H9 (cell line): ENCODE measurements around the gene NT5C. TPM values are rescaled to one million over a fixed set of nuclear protein-coding genes. Genes with fewer than 3 reads are reported as not detected.

ENCODE experiments used
- DNase-seq: peaks from one replicate; pipeline ENCODE4 v3.0.0-alpha.2; 2017
- H2AFZ ChIP-seq: one replicate; pipeline ENCODE4 v1.6.1; 2013; ENCODE audit warnings: mild to moderate bottlenecking, low read length, control low read depth, moderate library complexity
- H2AK5ac ChIP-seq: 2 replicates; pipeline ENCODE4 v1.6.1; 2013; ENCODE audit warnings: low read length, control low read depth, mixed read lengths; ENCODE audit not compliant: insufficient read length
- H2BK120ac ChIP-seq: one replicate; pipeline ENCODE4 v1.6.1; 2013; ENCODE audit warnings: low read depth, mild to moderate bottlenecking, low read length, control low read depth, inconsistent platforms; ENCODE audit not compliant: poor library complexity, severe bottlenecking
- H2BK12ac ChIP-seq: 2 replicates; pipeline ENCODE4 v1.6.1; 2013; ENCODE audit warnings: low read length, control low read depth, mixed read lengths, low read depth; ENCODE audit not compliant: insufficient read length
- H2BK15ac ChIP-seq: 2 replicates; pipeline ENCODE4 v1.6.1; 2013; ENCODE audit warnings: low read depth, low read length, control low read depth
- H2BK20ac ChIP-seq: one replicate; pipeline ENCODE4 v1.6.1; 2013; ENCODE audit warnings: low read depth, mild to moderate bottlenecking, low read length, control low read depth, inconsistent platforms; ENCODE audit not compliant: poor library complexity, severe bottlenecking
- H2BK5ac ChIP-seq: 2 replicates; pipeline ENCODE4 v1.6.1; 2013; ENCODE audit warnings: low read length, control low read depth, mixed read lengths; ENCODE audit not compliant: insufficient read length
- H3K14ac ChIP-seq: 2 replicates; pipeline ENCODE4 v1.6.1; 2013; ENCODE audit warnings: low read length, control low read depth; ENCODE audit not compliant: insufficient read depth
- H3K18ac ChIP-seq: 2 replicates; pipeline ENCODE4 v1.6.1; 2013; ENCODE audit warnings: low read depth, mild to moderate bottlenecking, mixed read lengths, low read length, control low read depth; ENCODE audit not compliant: insufficient read length
- H3K23ac ChIP-seq: 2 replicates; pipeline ENCODE4 v1.6.1; 2013; ENCODE audit warnings: low read length, control low read depth, mixed read lengths, low read depth; ENCODE audit not compliant: insufficient read length
- H3K23me2 ChIP-seq: 2 replicates; pipeline ENCODE4 v1.6.1; 2013; ENCODE audit warnings: low read depth, mild to moderate bottlenecking, mixed read lengths, low read length, control low read depth; ENCODE audit not compliant: insufficient read length, poor library complexity, severe bottlenecking
- H3K27ac ChIP-seq: 2 replicates; pipeline ENCODE4 v1.5.1; 2013; ENCODE audit warnings: low read length, control low read depth, mixed read lengths, low read depth; ENCODE audit not compliant: insufficient read length
- H3K27me3 ChIP-seq: 2 replicates; pipeline ENCODE4 v1.6.1; 2013; ENCODE audit warnings: low read length, control low read depth, inconsistent platforms; ENCODE audit not compliant: insufficient read depth
- H3K4ac ChIP-seq: 2 replicates; pipeline ENCODE4 v1.6.1; 2013; ENCODE audit warnings: low read depth, mild to moderate bottlenecking, control low read depth, inconsistent platforms, low read length, moderate library complexity
- H3K4me1 ChIP-seq: 2 replicates; pipeline ENCODE4 v1.6.1; 2013; ENCODE audit warnings: low read length, control low read depth, inconsistent platforms; ENCODE audit not compliant: insufficient read depth
- H3K4me2 ChIP-seq: 2 replicates; pipeline ENCODE4 v1.6.1; 2013; ENCODE audit warnings: low read length, control low read depth, mixed read lengths; ENCODE audit not compliant: insufficient read length, insufficient read depth
- H3K56ac ChIP-seq: 2 replicates; pipeline ENCODE4 v1.6.1; 2013; ENCODE audit warnings: low read depth, mild to moderate bottlenecking, mixed read lengths, low read length, control low read depth; ENCODE audit not compliant: insufficient read length
- H3K79me1 ChIP-seq: 2 replicates; pipeline ENCODE4 v1.6.1; 2013; ENCODE audit warnings: low read depth, mild to moderate bottlenecking, moderate library complexity, low read length, control low read depth, inconsistent platforms; ENCODE audit not compliant: insufficient read depth, poor library complexity, severe bottlenecking
- H3K79me2 ChIP-seq: 2 replicates; pipeline ENCODE4 v1.6.1; 2013; ENCODE audit warnings: low read length, control low read depth, inconsistent platforms; ENCODE audit not compliant: insufficient read depth
- H3K9ac ChIP-seq: 2 replicates; pipeline ENCODE4 v1.6.1; 2013; ENCODE audit warnings: low read length, control low read depth, mixed read lengths; ENCODE audit not compliant: insufficient read length; ENCODE audit errors: extremely low read depth
- H3K9me3 ChIP-seq: one replicate; pipeline ENCODE4 v1.6.1; 2013; ENCODE audit warnings: low read depth, low read length, inconsistent platforms; ENCODE audit not compliant: control insufficient read depth
- H3T11ph ChIP-seq: one replicate; pipeline ENCODE4 v1.6.1; 2013; ENCODE audit warnings: mild to moderate bottlenecking, low read length, control low read depth, inconsistent platforms
- H4K20me1 ChIP-seq: one replicate; pipeline ENCODE4 v1.6.1; 2013; ENCODE audit not compliant: control insufficient read depth, insufficient read length, insufficient read depth
- H4K5ac ChIP-seq: 2 replicates; pipeline ENCODE4 v1.6.1; 2013; ENCODE audit warnings: low read depth, mild to moderate bottlenecking, mixed read lengths, low read length, control low read depth; ENCODE audit not compliant: insufficient read length
- H4K8ac ChIP-seq: replicated peaks from 2 replicates; pipeline ENCODE4 v1.6.1; 2013; ENCODE audit warnings: low read length, control low read depth, mixed read lengths, low read depth; ENCODE audit not compliant: insufficient read length
- H4K91ac ChIP-seq: 2 replicates; pipeline ENCODE4 v1.6.1; 2013; ENCODE audit warnings: low read depth, mild to moderate bottlenecking, moderate library complexity, mixed read lengths, low read length, control low read depth; ENCODE audit not compliant: insufficient read length
- H3K27ac Mint-ChIP-seq, 3 experiments: 2 replicates in 2 of 3; 3 replicates in 1 of 3; pipeline ENCODE4 v1.8.0; 2020 to 2021; ENCODE audit warnings: mixed read lengths in 3 of 3, mild to moderate bottlenecking in 1 of 3, moderate library complexity in 1 of 3
- H3K27me3 Mint-ChIP-seq: 2 replicates; pipeline ENCODE4 v1.8.0; 2021; ENCODE audit warnings: low read depth, mild to moderate bottlenecking, moderate library complexity, mixed read lengths
- H3K36me3 Mint-ChIP-seq, 3 experiments: 2 replicates in 2 of 3; 3 replicates in 1 of 3; pipeline ENCODE4 v1.8.0; 2020 to 2021; ENCODE audit warnings: low read depth in 3 of 3, mixed read lengths in 3 of 3; ENCODE audit not compliant: insufficient read depth in 1 of 3
- H3K4me1 Mint-ChIP-seq, 2 experiments: 2 replicates each; pipeline ENCODE4 v1.8.0; 2020; ENCODE audit warnings: mixed read lengths in 2 of 2
- H3K4me3 Mint-ChIP-seq, 2 experiments: 2 replicates in 1 of 2; 3 replicates in 1 of 2; pipeline ENCODE4 v1.8.0; 2020 to 2021; ENCODE audit warnings: mild to moderate bottlenecking in 2 of 2, mixed read lengths in 2 of 2, moderate library complexity in 1 of 2
- H3K9me3 Mint-ChIP-seq, 2 experiments: 2 replicates in 1 of 2; 3 replicates in 1 of 2; pipeline ENCODE4 v1.8.0; 2020; ENCODE audit warnings: mild to moderate bottlenecking in 2 of 2, mixed read lengths in 2 of 2, moderate library complexity in 1 of 2
- CTCF ChIP-seq: fragments of 200-600 bp; sonication (generic); conservative IDR thresholded peaks from 3 replicates; pipeline ENCODE4 v1.8.0; 2021; ENCODE audit warnings: antibody characterized with exemption, mild to moderate bottlenecking
- WGBS: extraction: QIAGEN DNeasy Blood & Tissue Kit; methylation state at CpG from one replicate; pipeline ENCODE4 v1.1.7; 2013; ENCODE audit warnings: missing lambda C conversion rate, low lambda C conversion rate, mixed read lengths; ENCODE audit not compliant: insufficient read length; ENCODE audit errors: extremely low coverage; 5-methylcytosine and 5-hydroxymethylcytosine counted together
- total RNA-seq: library from RNA; stranded (reverse); gene quantifications from 2 replicates; pipeline ENCODE4 v1.2.1, GENCODE V29; 2021

The NT5C gene
- total RNA-seq, 1 experiment from 2014 or later = 77.7 TPM

- no peaks in the 10 kb centered on the region for H3K23me2 ChIP-seq
- no peaks in the 10 kb centered on the region for H3K79me1 ChIP-seq
- no peak overlapping the region for H3K18ac ChIP-seq
- no peaks in the 10 kb centered on the region for H3K27me3 ChIP-seq
- no peak overlapping the region for H4K8ac ChIP-seq
- H3K36me3 Mint-ChIP-seq = peaks cover 9 to 36% (median 35%) of the 10 kb centered on the region in 3 experiments
- H2BK5ac ChIP-seq = no peak overlapping the region
- no peak for TF ChIP-seq CTCF
- no peak overlapping the region for H2AFZ ChIP-seq
- H3K4ac ChIP-seq = no peak overlapping the region
- peaks cover 15 to 17% of the 10 kb centered on the region in 2 experiments for H3K4me1 Mint-ChIP-seq
- no peak overlapping the region for H2AK5ac ChIP-seq
- H3T11ph ChIP-seq = no peak overlapping the region
- no peak overlapping the region for H2BK120ac ChIP-seq
- no peaks in the 10 kb centered on the region; the same call in 1 of the 2 replicates for H3K4me1 ChIP-seq
- H3K27ac Mint-ChIP-seq = peak overlapping the region; percentile 40 to 79 (median 61); a peak in 4 of 7 replicates
- H3K23ac ChIP-seq = no peak overlapping the region
- H3K79me2 ChIP-seq = no peaks in the 10 kb centered on the region; the same call in 1 of the 2 replicates
- H2BK15ac ChIP-seq = no peak overlapping the region
- no peak overlapping the region for H3K14ac ChIP-seq
- H3K27me3 Mint-ChIP-seq = no peaks in the 10 kb centered on the region
- H3K9ac ChIP-seq = no peak overlapping the region
- H3K9me3 ChIP-seq = no peaks in the 10 kb centered on the region
- H3K27ac ChIP-seq = no peak overlapping the region
- peak overlapping the region in 1 of 2 experiments; percentile 50; a peak in 1 of 5 replicates for H3K4me3 Mint-ChIP-seq
- no peak overlapping the region for H3K4me2 ChIP-seq
- H3K56ac ChIP-seq = no peak overlapping the region
- no CpG with 5 or more reads among the region's 14 CpGs for WGBS
- no peak overlapping the region for H4K91ac ChIP-seq
- peak; percentile 80 for DNase-seq
- no peak overlapping the region for H2BK12ac ChIP-seq
- no peaks in the 10 kb centered on the region for H3K9me3 Mint-ChIP-seq
- H4K20me1 ChIP-seq = no peaks in the 10 kb centered on the region
- H4K5ac ChIP-seq = no peak overlapping the region
- no peak overlapping the region for H2BK20ac ChIP-seq
Observed at GRCh38 chr17:75096082-75096625, 35.4 kb downstream of the NT5C start.
